MM.1S (cell line): ENCODE data around the gene NANP.

ENCODE experiments used
- EZH2phosphoT487 ChIP-seq: fragments of 300-600 bp; sonication (generic); IDR thresholded peaks from 2 replicates; pipeline ENCODE4 v1.6.1; 2018; ENCODE audit warnings: antibody characterized with exemption, low read length
- TF ChIP-seq, protein P1 (sequence below): fragments of 300-600 bp; sonication (generic); IDR thresholded peaks from 2 replicates; pipeline ENCODE4 v1.5.1; 2016; ENCODE audit warnings: antibody characterized with exemption, low read length, mixed read lengths

DNA sequence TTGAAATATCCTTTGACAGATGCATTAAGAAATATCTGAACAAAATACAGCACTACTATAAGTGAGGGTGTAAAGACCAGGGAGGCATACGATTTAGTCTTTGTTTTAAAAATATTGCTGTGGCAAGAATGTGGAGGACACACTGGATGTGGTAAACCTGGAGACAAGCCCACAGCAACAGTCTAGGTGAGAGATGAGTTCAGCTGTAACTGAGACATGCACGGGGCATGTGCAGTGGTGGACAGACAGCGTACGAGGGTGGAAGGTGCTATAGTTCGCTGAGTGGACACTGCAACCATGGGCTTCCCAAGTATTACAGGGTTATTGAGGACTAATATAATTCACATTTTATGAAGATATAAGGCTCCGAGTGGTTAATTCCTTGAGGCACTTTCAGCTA, 1.8 kb downstream of the NANP start:
- TF ChIP-seq, protein P1, sequence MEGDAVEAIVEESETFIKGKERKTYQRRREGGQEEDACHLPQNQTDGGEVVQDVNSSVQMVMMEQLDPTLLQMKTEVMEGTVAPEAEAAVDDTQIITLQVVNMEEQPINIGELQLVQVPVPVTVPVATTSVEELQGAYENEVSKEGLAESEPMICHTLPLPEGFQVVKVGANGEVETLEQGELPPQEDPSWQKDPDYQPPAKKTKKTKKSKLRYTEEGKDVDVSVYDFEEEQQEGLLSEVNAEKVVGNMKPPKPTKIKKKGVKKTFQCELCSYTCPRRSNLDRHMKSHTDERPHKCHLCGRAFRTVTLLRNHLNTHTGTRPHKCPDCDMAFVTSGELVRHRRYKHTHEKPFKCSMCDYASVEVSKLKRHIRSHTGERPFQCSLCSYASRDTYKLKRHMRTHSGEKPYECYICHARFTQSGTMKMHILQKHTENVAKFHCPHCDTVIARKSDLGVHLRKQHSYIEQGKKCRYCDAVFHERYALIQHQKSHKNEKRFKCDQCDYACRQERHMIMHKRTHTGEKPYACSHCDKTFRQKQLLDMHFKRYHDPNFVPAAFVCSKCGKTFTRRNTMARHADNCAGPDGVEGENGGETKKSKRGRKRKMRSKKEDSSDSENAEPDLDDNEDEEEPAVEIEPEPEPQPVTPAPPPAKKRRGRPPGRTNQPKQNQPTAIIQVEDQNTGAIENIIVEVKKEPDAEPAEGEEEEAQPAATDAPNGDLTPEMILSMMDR, result no peak
- no peak for TF ChIP-seq EZH2phosphoT487
